Measurements from ENCODE around the gene BANF2. TPM values are rescaled to one million over a fixed set of nuclear protein-coding genes. Genes with fewer than 3 reads are reported as not detected.

Gene BANF2
- total RNA-seq, 4 donors from 2014 or later, result not detected

DNA sequence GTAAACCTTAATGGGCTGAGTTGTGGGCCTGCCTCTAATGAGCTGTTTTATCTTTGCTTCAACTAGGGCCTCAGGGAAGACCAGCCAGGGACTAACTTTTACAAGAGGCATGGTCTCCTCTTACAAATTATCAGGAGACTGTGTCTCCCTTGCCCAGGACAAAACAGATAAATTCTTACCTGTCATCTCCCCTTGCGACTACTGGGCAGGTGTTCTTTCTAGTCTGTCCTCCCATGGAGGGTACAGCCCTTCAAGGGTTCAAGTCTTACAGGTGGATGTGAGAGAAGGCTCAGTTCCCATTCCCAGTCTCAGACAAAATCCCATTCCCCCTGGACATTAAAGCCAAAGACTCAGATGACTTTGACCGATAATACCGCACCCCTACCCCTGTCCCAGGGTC, 31.3 kb upstream of the BANF2 start:
- intact Hi-C loops (cut with DNase I), result no loop called here
- H3K27ac ChIP-seq (replicated peaks in 1 of 4), result no peak overlapping the region
- H3K36me3 ChIP-seq, result no peaks in the 10 kb centered on the region
- TF ChIP-seq POLR2AphosphoS5 (IDR thresholded peaks at IDR 0.05) (no peak), POLR2A (IDR thresholded peaks at IDR 0.05; ENCODE audit: low read depth) (no peak), EP300 (IDR thresholded peaks at IDR 0.05) (no peak)
- TF ChIP-seq, protein P1, sequence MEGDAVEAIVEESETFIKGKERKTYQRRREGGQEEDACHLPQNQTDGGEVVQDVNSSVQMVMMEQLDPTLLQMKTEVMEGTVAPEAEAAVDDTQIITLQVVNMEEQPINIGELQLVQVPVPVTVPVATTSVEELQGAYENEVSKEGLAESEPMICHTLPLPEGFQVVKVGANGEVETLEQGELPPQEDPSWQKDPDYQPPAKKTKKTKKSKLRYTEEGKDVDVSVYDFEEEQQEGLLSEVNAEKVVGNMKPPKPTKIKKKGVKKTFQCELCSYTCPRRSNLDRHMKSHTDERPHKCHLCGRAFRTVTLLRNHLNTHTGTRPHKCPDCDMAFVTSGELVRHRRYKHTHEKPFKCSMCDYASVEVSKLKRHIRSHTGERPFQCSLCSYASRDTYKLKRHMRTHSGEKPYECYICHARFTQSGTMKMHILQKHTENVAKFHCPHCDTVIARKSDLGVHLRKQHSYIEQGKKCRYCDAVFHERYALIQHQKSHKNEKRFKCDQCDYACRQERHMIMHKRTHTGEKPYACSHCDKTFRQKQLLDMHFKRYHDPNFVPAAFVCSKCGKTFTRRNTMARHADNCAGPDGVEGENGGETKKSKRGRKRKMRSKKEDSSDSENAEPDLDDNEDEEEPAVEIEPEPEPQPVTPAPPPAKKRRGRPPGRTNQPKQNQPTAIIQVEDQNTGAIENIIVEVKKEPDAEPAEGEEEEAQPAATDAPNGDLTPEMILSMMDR (IDR thresholded peaks at IDR 0.05), result no peak
- 100% methylated on average over 3 of the region's 3 CpGs for WGBS
- peaks cover 11 to 72% (median 52%) of the 10 kb centered on the region in 4 donors for H3K4me1 ChIP-seq
- no peaks in the 10 kb centered on the region for H3K9me3 ChIP-seq
- no peak overlapping the region for H3K4me3 ChIP-seq
- no peak for DNase-seq (ENCODE audit: extremely low spot score)
- no peaks in the 10 kb centered on the region for H3K27me3 ChIP-seq

DNA sequence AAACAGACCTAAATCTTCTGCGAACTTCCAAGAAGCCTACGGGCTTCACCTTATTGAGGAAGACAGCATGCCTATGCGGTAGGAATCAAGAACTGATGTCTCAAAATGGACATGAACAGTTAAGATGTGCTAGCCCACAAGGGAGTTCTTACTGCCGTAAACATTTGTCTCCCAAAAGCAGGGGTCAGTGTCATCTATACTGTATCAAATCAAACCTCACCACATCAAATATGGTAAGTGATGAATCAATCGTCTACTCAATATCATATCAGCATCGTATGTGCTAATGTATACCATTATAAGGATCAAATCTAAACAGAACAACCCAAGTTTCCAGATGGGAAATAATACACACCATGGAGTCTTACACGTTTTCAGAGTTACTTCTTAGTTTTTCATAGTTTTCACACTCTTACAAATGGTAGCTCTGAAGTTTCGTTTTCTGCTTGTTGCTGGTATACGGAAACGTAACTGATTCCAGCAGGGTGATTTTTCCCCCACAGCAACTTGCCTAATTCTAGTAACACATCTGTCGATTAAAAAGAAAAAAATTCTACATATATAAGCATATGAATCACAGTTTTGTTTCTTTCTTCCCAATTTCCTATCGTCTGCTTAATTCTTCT, 30.3 kb upstream of the BANF2 start:
- no peak overlapping the region for H3K27ac ChIP-seq (replicated peaks in 1 of 4)
- peaks cover 12 to 66% (median 52%) of the 10 kb centered on the region in 4 donors for H3K4me1 ChIP-seq
- no peaks in the 10 kb centered on the region for H3K36me3 ChIP-seq
- no peak overlapping the region for H3K4me3 ChIP-seq
- TF ChIP-seq POLR2AphosphoS5 (IDR thresholded peaks at IDR 0.05) (no peak), POLR2A (IDR thresholded peaks at IDR 0.05; ENCODE audit: low read depth) (no peak), EP300 (IDR thresholded peaks at IDR 0.05) (no peak)
- TF ChIP-seq, protein P1 (IDR thresholded peaks at IDR 0.05), result no peak
- WGBS, result 88% methylated on average over 12 of the region's 12 CpGs
- H3K9me3 ChIP-seq, result no peaks in the 10 kb centered on the region
- intact Hi-C loops (cut with DNase I), result no loop called here
- H3K27me3 ChIP-seq, result no peaks in the 10 kb centered on the region
- DNase-seq (ENCODE audit: extremely low spot score), result no peak

DNA sequence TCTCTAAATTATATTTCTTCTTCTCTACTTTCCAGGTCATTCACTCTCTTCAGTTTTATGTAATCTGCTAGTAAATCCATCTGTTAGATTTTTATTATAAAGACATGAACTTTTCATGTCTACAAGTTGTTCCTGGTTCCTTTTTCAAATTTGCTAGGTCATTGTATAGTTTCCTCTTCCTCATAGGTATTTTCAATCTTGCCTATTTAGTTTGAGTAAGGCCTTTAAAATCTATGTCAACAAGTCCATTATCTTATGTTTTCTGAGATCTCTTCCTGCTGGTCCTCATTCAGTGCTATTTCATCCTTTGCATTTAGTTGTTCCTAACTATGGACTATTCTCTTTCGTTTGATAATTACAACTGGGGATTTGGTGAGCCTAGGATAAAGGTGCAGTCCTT, 28.8 kb upstream of the BANF2 start:
- 96% methylated on average over 1 of the region's 1 CpG for WGBS
- no peak overlapping the region for H3K4me3 ChIP-seq
- no peaks in the 10 kb centered on the region for H3K27me3 ChIP-seq
- peaks cover 0 to 4% (median 0%) of the 10 kb centered on the region in 4 donors for H3K36me3 ChIP-seq
- no peaks in the 10 kb centered on the region for H3K9me3 ChIP-seq
- no peak overlapping the region for H3K27ac ChIP-seq (replicated peaks in 1 of 4)
- H3K4me1 ChIP-seq, result peaks cover 19 to 67% (median 60%) of the 10 kb centered on the region in 4 donors
- TF ChIP-seq EP300 (IDR thresholded peaks at IDR 0.05) (no peak), POLR2AphosphoS5 (IDR thresholded peaks at IDR 0.05) (no peak), POLR2A (IDR thresholded peaks at IDR 0.05; ENCODE audit: low read depth) (no peak)
- TF ChIP-seq, protein P1 (IDR thresholded peaks at IDR 0.05), result no peak
- no peak for DNase-seq (ENCODE audit: extremely low spot score)
- intact Hi-C loops (cut with DNase I), result no loop called here

DNA sequence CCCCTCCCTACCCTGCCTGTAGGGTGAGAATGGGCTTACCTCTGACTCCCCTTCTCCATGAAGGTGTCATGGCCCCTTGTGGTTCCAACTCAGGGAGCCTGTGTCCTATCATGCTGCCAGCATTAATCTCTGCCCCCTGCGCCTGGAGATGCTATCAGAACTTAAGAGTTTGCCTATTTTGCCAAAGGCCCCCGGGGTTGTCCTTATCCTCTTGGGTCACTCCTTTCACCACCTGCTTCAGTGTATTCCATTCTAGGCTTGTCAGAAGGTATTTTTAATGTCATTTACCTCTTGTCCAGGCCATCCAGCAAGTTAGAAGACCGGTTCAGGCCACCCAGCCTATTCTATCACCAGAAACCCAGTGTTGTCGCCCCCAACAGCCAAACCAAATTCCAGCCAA, 28.2 kb upstream of the BANF2 start:
- H3K4me3 ChIP-seq, result no peak overlapping the region
- no peaks in the 10 kb centered on the region for H3K27me3 ChIP-seq
- H3K9me3 ChIP-seq, result no peaks in the 10 kb centered on the region
- no peak for DNase-seq (ENCODE audit: extremely low spot score)
- TF ChIP-seq POLR2A (IDR thresholded peaks at IDR 0.05; ENCODE audit: low read depth), result no peak
- TF ChIP-seq, protein P1 (IDR thresholded peaks at IDR 0.05), result no peak
- no peak for TF ChIP-seq POLR2AphosphoS5 (IDR thresholded peaks at IDR 0.05)
- TF ChIP-seq EP300 (IDR thresholded peaks at IDR 0.05), result no peak
- whole genome bisulfite sequencing, result 71% methylated on average over 4 of the region's 4 CpGs
- H3K36me3 ChIP-seq, result peaks cover 0 to 4% (median 2%) of the 10 kb centered on the region in 4 donors
- peaks cover 17 to 67% (median 60%) of the 10 kb centered on the region in 4 donors for H3K4me1 ChIP-seq
- intact Hi-C loops (cut with DNase I), result no loop called here
- H3K27ac ChIP-seq (replicated peaks in 1 of 4), result no peak overlapping the region

DNA sequence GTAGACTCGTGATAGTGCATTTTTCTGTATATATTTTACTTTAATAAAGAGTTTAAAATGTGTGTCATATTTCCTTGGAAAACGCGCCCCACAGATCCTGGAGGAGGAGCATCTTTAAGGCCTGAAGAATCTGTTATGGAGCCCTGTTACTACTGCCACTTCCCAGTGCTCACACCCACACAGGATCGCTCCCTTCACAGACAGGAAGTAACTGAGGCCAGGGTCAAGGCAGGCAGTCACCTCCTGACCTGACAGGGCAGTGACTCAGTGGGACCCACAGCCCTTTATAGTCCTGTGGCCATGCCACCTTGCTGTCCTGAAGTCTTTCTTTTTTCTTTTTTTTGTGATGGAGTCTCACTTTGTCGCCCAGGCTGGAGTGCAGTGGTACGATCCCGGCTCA, 26.7 kb upstream of the BANF2 start:
- 93% methylated on average over 7 of the region's 7 CpGs for WGBS
- intact Hi-C loops (cut with DNase I), result no loop called here
- no peaks in the 10 kb centered on the region for H3K9me3 ChIP-seq
- no peaks in the 10 kb centered on the region for H3K27me3 ChIP-seq
- H3K27ac ChIP-seq (replicated peaks in 1 of 4), result no peak overlapping the region
- peaks cover 17 to 55% (median 48%) of the 10 kb centered on the region in 4 donors for H3K4me1 ChIP-seq
- H3K4me3 ChIP-seq, result no peak overlapping the region
- DNase-seq (ENCODE audit: extremely low spot score), result no peak
- H3K36me3 ChIP-seq, result peaks cover 0 to 16% (median 3%) of the 10 kb centered on the region in 4 donors
- TF ChIP-seq EP300 (IDR thresholded peaks at IDR 0.05), result no peak
- TF ChIP-seq POLR2AphosphoS5 (IDR thresholded peaks at IDR 0.05), result no peak
- no peak for TF ChIP-seq POLR2A (IDR thresholded peaks at IDR 0.05; ENCODE audit: low read depth)
- TF ChIP-seq, protein P1 (IDR thresholded peaks at IDR 0.05), result no peak
